DOHH2 (cell line): ENCODE results near the gene C8A.

Source experiments
- H3F3A ChIP-seq: fragments of 200-600 bp; sonication (generic), shearing (Covaris generic); 2 replicates; pipeline ENCODE4 v1.6.0; 2016; ENCODE audit warnings: antibody characterized with exemption, mild to moderate bottlenecking; ENCODE audit not compliant: control insufficient read depth, insufficient read depth
- H3K27ac ChIP-seq: fragments of 200-600 bp; sonication (generic); 2 replicates; pipeline ENCODE4 v1.5.1; 2014; ENCODE audit warnings: low read depth, mild to moderate bottlenecking, low read length, moderate library complexity
- H3K27me3 ChIP-seq: fragments of 200-600 bp; sonication (generic); 2 replicates; pipeline ENCODE4 v1.6.1; 2014; ENCODE audit warnings: mild to moderate bottlenecking, low read length, mixed read lengths; ENCODE audit not compliant: control insufficient read depth
- H3K36me3 ChIP-seq: fragments of 200-600 bp; sonication (generic); 2 replicates; pipeline ENCODE4 v1.6.1; 2014; ENCODE audit warnings: mild to moderate bottlenecking, low read length, moderate library complexity, mixed read lengths; ENCODE audit not compliant: control insufficient read depth
- H3K4me1 ChIP-seq: fragments of 200-600 bp; sonication (generic); 2 replicates; pipeline ENCODE4 v1.6.1; 2014; ENCODE audit warnings: mild to moderate bottlenecking, low read length, mixed read lengths; ENCODE audit not compliant: control insufficient read depth
- H3K4me2 ChIP-seq: fragments of 200-600 bp; sonication (generic); 2 replicates; pipeline ENCODE4 v1.6.0; 2014; ENCODE audit warnings: mild to moderate bottlenecking, low read length, moderate library complexity
- H3K4me3 ChIP-seq: fragments of 200-600 bp; sonication (generic); 2 replicates; pipeline ENCODE4 v1.5.1; 2014; ENCODE audit warnings: mild to moderate bottlenecking, low read length, mixed read lengths
- H3K79me2 ChIP-seq: fragments of 200-600 bp; sonication (generic); 2 replicates; pipeline ENCODE4 v1.6.1; 2014; ENCODE audit warnings: mild to moderate bottlenecking, low read length, mixed read lengths; ENCODE audit not compliant: control insufficient read depth
- H3K9me2 ChIP-seq: fragments of 200-600 bp; sonication (generic); replicated peaks from 2 replicates; pipeline ENCODE4 v1.6.1; 2014; ENCODE audit warnings: mild to moderate bottlenecking, low read length, mixed read lengths; ENCODE audit not compliant: control insufficient read depth
- H3K9me3 ChIP-seq: fragments of 200-600 bp; sonication (generic); 2 replicates; pipeline ENCODE4 v1.6.1; 2014; ENCODE audit warnings: antibody characterized with exemption, low read length, mixed read lengths; ENCODE audit not compliant: control insufficient read depth, insufficient read depth
- H4K20me1 ChIP-seq: fragments of 200-600 bp; sonication (generic); 2 replicates; pipeline ENCODE4 v1.6.0; 2014; ENCODE audit warnings: low read depth, mild to moderate bottlenecking, antibody characterized with exemption, low read length, moderate library complexity; ENCODE audit not compliant: control insufficient read depth, insufficient read depth
- EZH2phosphoT487 ChIP-seq: fragments of 200-600 bp; sonication (generic); IDR thresholded peaks from 2 replicates; pipeline ENCODE4 v1.6.1; 2017; ENCODE audit warnings: borderline replicate concordance, mild to moderate bottlenecking, antibody characterized with exemption, low read length, moderate library complexity, mixed read lengths
- TF ChIP-seq, protein P1 (sequence below): fragments of 200-600 bp; sonication (generic); IDR thresholded peaks from one replicate; pipeline ENCODE4 v1.5.1; 2014; ENCODE audit warnings: antibody characterized with exemption, mild to moderate bottlenecking, low read depth, low read length; ENCODE audit not compliant: poor library complexity, severe bottlenecking

The C8A gene

DNA sequence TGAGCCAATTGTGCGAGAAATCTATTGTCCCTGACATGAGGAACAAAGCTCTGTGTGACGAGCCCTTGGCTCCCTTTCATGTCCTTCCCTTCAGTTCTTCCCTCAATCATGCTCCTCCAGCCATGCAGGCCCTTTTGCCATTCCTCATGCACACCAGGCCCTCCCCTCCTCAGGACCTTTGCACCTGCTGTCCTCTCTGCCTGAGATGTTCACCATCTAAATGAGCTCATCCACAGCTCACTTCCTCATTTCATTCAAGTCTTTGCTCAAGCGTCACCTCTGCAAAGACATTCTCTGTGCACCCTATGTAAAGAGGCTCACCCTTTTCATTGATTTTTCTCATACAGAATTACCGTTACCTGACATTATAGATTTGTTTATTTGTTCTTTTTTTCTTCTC lies 67.5 kb downstream of the C8A start:
- Histone ChIP-seq H3K4me3 (no peak overlapping the region), H3K4me2 (no peak overlapping the region), H3K9me3 (no peaks in the 10 kb centered on the region), H3K79me2 (no peaks in the 10 kb centered on the region), H3F3A (no peaks in the 10 kb centered on the region), H3K36me3 (no peaks in the 10 kb centered on the region), H3K27ac (no peak overlapping the region), H3K4me1 (no peaks in the 10 kb centered on the region), H3K9me2 (no peaks in the 10 kb centered on the region), H3K27me3 (no peaks in the 10 kb centered on the region), H4K20me1 (no peaks in the 10 kb centered on the region)
- no peak for TF ChIP-seq EZH2phosphoT487
- TF ChIP-seq, protein P1, sequence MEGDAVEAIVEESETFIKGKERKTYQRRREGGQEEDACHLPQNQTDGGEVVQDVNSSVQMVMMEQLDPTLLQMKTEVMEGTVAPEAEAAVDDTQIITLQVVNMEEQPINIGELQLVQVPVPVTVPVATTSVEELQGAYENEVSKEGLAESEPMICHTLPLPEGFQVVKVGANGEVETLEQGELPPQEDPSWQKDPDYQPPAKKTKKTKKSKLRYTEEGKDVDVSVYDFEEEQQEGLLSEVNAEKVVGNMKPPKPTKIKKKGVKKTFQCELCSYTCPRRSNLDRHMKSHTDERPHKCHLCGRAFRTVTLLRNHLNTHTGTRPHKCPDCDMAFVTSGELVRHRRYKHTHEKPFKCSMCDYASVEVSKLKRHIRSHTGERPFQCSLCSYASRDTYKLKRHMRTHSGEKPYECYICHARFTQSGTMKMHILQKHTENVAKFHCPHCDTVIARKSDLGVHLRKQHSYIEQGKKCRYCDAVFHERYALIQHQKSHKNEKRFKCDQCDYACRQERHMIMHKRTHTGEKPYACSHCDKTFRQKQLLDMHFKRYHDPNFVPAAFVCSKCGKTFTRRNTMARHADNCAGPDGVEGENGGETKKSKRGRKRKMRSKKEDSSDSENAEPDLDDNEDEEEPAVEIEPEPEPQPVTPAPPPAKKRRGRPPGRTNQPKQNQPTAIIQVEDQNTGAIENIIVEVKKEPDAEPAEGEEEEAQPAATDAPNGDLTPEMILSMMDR, result no peak

DNA sequence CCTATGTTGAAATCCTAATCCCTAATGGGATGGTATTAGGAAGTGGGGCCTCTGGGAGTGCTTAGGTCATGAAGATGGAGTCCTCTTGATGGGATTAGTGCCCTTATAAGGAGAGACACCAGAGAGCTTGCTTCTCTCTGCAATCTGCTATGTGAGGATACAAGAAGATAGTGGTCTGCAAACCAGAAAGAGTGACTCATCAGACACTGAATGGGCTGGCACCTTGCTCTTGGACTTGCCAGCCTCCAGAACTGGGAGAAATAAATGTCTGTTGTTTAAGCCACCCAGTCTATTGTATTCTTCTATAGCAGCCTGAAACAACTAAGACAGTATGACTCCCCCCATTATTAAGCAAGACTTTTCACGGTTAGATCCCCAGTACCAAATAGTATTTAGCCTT lies 67.9 kb downstream of the C8A start:
- Histone ChIP-seq H3K27me3 (no peaks in the 10 kb centered on the region), H3K9me3 (no peaks in the 10 kb centered on the region), H3K27ac (no peak overlapping the region), H3K79me2 (no peaks in the 10 kb centered on the region), H3K36me3 (no peaks in the 10 kb centered on the region), H3K4me3 (no peak overlapping the region), H4K20me1 (no peaks in the 10 kb centered on the region), H3K4me1 (no peaks in the 10 kb centered on the region), H3K9me2 (no peaks in the 10 kb centered on the region), H3K4me2 (no peak overlapping the region), H3F3A (no peaks in the 10 kb centered on the region)
- TF ChIP-seq EZH2phosphoT487, result no peak
- TF ChIP-seq, protein P1, result no peak

DNA sequence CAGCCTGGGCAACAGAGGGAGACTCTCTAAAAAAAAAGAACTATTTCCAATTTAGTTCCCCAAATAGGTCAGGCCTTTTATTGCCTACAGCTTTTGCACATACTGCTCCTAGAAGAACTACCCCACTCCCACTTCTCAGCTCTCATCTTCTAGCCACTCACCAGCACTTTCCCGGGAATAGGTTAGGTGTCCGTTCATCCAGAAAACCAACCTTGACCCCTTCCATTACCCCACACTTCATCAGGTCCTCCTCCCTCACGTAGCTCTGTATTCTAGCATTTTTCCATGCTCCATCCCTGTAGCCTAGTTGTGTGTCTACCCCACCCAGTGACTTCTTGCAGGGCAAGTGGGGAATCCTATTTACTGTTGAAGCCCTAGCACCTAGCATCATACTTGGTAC lies 68.6 kb downstream of the C8A start:
- Histone ChIP-seq H3K27me3 (no peaks in the 10 kb centered on the region), H3K4me1 (no peaks in the 10 kb centered on the region), H3K9me3 (no peaks in the 10 kb centered on the region), H3K9me2 (no peaks in the 10 kb centered on the region), H3K4me2 (no peak overlapping the region), H3K27ac (no peak overlapping the region), H3K4me3 (no peak overlapping the region), H3K36me3 (no peaks in the 10 kb centered on the region), H3F3A (no peaks in the 10 kb centered on the region), H4K20me1 (no peaks in the 10 kb centered on the region), H3K79me2 (no peaks in the 10 kb centered on the region)
- TF ChIP-seq EZH2phosphoT487, result no peak
- TF ChIP-seq, protein P1, result no peak

DNA sequence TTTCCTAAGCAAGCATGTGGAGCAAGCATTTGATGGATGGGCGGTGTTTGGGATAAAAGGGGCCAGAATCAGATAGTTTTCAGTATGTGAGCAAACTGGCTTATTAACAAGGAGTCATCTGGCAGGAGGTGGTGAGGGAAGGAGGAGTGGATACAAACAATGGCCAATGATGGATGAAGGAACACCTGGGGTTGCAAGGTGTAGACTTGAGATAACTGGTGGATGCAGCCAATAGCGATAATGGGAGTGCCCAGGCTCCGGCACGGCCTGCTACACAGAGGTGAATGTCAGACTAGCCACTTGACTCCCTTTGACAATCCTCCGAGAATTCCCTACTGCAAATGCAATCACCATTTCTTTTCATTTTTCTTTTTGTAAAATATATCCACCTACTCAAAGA lies 69.5 kb downstream of the C8A start:
- Histone ChIP-seq H3K4me1 (no peaks in the 10 kb centered on the region), H3K9me3 (no peaks in the 10 kb centered on the region), H4K20me1 (no peaks in the 10 kb centered on the region), H3K27ac (no peak overlapping the region), H3K27me3 (no peaks in the 10 kb centered on the region), H3F3A (no peaks in the 10 kb centered on the region), H3K79me2 (no peaks in the 10 kb centered on the region), H3K36me3 (no peaks in the 10 kb centered on the region), H3K9me2 (no peaks in the 10 kb centered on the region), H3K4me3 (no peak overlapping the region), H3K4me2 (no peak overlapping the region)
- TF ChIP-seq EZH2phosphoT487, result no peak
- TF ChIP-seq, protein P1, result no peak
